Epidermal melanocyte (primary cell): Measurements from ENCODE around the gene ATP4B.

Experiments used
- DNase-seq: peaks from one replicate; pipeline ENCODE4 v3.0.0; 2011; ENCODE audit warnings: low spot score; ENCODE audit not compliant: insufficient read length

ATP4B gene

GRCh38 chr13:113607889-113608635, 49.9 kb downstream of the ATP4B start:
- no peak for DNase-seq

DNA sequence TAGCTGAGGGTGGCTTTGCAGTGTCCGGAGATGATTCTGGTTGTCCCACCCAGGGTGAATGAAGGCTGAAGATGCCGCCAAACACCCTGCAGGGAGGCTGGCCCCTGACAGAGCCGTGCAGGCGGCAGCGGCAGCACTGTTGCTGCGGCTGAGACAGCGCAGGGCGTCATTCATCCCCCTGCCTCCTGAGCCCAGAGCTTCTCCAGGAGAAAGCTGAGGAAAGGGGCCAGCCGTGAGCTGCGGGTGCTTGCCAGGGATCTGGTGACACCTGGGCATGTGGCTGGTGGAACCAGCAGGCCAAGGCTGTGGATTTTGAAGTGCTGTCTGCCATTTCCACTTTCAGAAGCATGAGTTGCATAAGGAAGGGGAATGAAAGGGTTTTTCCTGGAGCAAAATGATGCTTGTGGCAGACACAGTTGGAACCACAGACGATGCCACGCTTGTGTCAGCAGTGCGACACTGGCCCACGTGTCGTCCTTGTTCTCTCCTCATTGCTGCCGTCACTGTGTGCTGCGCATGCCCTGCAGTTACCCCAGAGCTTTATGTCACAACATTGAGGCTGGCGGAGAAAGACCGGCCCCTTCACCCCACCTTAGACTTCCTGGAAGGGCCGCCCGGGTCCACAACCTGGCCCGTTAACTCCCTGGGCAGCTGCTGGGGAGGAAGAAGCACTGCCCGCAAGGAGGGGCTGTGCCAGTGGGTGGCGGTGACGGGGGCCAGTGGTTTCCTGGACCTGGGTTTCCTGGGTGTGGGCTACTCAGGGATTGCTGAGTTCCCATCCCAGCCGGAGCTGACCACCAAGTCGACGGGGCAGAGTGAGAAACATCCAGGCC, 50.7 kb downstream of the ATP4B start:
- no peak for DNase-seq

GRCh38 chr13:113605866-113606438, 52.0 kb downstream of the ATP4B start:
- DNase-seq = no peak

DNA sequence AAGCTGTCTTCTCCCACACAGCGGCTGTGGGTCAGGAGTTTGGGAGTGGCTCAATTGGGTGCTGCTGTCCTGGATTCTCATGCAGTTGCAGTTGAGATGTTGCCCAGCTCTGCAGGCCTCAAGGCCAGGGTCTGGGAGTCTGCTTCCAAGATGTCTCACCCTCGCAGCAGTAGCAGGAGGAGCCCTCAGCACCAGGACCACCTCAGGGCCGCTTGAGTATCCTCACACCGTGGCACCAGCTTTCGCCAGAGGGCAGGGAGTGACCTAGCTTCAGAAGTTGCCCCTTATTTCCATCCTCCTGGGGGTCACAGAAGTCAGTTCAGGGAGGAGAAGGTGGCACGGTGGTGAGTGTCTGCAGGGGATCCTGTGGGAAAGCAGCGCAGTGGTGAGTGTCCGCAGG, 52.5 kb downstream of the ATP4B start:
- DNase-seq = no peak

GRCh38 chr13:113604186-113604585, 53.8 kb downstream of the ATP4B start:
- DNase-seq = no peak

- DNase-seq = no peak
Observed at GRCh38 chr13:113603116-113603710, 54.8 kb downstream of the ATP4B start.

- no peak for DNase-seq
Observed at GRCh38 chr13:113602291-113602988, 55.6 kb downstream of the ATP4B start.

DNA sequence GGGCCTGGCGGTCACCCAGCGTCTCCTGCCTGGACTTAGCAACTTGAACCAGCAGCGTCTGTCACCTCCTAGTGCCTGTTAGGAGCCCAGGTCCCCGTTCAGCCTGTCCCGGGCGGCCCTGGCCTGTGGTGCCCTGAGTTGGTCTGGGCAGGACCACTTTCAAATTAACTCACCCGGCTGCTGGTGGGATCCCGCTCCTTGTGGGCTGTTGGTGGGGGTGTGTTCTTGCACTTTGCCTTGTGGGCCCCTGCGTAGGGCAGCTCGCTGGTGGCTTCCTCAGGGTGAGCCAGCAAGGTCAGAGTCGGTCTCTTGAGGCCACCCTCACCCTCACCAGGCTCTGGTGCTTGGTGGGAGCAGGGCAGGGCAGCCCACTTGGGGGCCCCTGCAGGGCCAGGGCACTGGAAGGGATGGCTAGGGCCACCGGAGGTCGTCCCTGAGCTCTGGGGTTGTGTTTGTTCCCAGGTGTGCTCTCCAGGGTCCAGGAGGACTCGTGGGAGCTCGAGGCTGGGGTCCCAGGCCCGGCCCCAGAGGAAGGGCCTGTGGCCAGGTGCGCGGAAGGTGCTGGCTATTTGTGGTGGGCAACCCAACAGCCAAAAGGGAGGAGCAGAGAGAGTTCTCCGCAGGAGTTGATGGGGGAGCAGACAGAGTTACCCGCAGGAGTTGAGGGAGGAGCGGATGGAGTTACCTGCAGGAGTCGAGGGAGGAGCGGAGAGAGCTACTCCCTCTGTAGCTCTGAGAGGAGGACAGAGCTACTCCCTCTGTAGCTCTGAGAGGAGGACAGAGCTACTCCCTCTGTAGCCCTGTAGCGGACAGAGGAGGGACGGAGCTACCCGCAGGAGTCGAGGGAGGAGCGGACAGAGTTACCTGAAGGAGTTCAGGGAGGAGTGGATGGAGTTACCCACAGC, 56.6 kb downstream of the ATP4B start:
- no peak for DNase-seq

DNA sequence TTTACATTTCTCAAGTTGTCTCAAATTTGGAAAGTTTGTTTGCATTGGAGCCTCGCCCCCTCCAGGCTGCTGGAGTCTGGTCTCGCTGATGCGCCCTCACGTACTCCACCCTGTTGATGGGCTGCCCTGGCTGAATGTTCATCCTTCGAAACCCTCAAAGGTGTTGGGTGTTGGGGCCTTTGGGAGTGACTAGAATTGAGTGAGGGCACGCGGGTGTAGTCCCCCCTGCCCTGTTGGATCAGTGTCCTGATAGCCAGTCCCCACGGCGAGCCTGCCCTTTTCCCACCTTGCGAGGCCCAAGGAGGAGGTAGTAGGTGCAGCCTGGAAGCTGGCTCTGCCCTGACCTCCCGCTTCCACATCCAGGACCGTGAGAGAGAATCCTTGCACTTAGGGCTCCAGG, 58.6 kb downstream of the ATP4B start:
- DNase-seq = no peak
